GM19372 (cell line): Measurements from ENCODE around the gene COPG1.

Experiments used
- ATAC-seq: cut with Tn5 transposase; IDR thresholded peaks from one replicate; pipeline ENCODE4 v1.9.1; 2021; ENCODE audit warnings: mild to moderate bottlenecking, low read depth, moderate library complexity; ENCODE audit not compliant: unreplicated experiment

COPG1 gene

DNA sequence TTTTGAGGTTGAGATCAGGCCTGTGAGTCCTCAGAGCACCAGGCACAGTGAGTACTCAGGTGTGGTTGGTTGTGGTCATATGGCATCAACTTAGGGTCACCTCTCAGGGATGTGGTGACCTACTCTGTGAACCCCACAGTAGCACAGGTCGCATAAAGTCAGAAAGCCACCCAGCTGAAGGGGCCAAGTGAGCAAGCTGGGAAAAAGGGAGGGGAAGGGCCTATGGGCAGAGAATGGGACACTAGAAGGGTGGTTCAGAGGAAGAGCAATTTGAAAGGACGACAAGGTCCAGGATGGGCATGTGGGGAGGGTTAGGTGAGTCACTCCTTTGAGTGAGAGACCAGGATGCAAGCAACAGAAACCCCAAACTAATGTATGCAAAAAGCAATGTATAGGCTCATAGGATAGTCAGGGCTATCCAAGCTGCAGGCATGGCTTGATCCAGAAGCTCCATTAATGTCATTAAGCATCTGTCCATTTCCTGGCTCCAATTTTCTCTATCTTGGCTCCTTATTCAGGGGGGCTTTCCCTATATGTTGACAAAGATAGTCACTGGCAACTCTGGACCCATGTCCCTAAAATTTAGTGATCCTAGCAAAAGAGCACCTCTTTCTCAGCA, 62.7 kb downstream of the COPG1 start:
- no peak for ATAC-seq

GRCh38 chr3:129312671-129313414, 63.4 kb downstream of the COPG1 start:
- ATAC-seq, result no peak

GRCh38 chr3:129313415-129313664, 63.9 kb downstream of the COPG1 start:
- no peak for ATAC-seq

DNA sequence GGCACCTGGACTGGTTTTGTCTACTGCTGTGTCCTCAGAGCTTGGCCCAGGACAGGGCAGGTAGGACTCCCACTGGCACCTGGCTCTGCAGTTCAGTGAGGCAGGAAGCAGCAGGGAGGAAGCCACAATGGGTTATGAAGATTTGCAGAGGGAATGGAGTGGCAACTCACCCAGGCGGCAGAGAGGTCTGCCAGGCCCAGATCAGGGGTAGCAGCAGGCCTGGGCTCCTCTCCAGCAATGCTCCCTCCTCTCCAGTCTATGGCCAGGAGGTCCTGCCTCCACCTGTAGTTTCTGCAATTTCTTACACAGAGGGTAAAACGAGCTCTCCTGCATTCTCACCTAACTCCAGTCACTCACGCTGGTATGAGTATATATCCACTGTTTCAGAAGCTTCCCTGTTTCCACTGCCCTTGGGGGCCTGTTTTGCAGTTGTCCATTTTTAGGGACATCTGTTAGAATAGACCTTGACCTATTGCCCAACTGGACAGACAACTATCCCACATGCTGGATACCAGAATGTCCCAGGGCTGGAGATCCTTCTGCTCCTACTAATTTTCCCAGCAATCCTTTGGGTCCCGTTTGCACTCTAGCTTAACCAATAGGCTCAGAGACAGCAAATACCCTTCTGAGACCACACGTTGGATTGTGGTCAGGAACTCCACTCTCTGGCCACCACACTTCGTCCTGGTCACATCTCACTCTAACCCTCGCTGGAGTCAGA, 64.4 kb downstream of the COPG1 start:
- no peak for ATAC-seq

GRCh38 chr3:129314386-129315222, 65.2 kb downstream of the COPG1 start:
- no peak for ATAC-seq

GRCh38 chr3:129315223-129315997, 66.0 kb downstream of the COPG1 start:
- ATAC-seq, result no peak

DNA sequence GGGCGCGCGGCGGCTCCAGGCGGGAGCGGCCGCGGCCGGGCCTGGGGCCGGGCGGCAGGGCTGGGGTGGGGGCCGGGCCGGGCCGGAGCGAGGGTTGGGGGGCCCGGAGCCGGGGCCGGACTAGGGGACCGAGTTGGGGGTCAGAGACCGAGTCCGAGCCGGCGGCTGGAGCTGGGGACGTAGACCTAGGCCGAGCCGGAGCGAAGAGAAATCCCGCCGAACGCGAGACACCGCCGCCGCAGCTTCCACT, 66.5 kb downstream of the COPG1 start:
- ATAC-seq, result no peak

- peak; percentile 39 for ATAC-seq
These were observed 67.0 kb downstream of the COPG1 start for GRCh38 chr3:129316248-129317013.

- ATAC-seq, result no peak
These were observed 67.8 kb downstream of the COPG1 start for GRCh38 chr3:129317014-129317771.

GRCh38 chr3:129317848-129318247, 68.4 kb downstream of the COPG1 start:
- no peak for ATAC-seq

GRCh38 chr3:129318921-129319320, 69.5 kb downstream of the COPG1 start:
- ATAC-seq, result no peak

DNA sequence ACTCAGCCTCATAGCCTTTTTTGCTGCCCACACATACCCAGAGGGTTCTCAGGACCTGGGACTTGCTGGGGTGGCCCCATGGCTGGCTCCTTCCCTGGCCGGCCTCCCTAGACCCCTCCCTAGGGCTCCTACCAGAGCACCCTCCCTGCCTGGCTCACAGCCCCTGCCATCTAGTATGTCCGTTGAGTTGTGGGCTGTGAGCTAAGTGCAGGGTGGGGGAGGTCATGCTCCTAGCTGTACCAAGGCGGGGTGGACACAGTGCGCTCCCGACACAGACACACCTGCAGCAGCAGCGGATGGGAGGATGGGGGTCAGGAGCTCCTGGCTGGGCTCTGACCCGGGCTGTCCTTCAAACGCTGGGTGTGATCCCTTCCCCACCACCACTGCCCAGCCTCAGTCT, 70.9 kb downstream of the COPG1 start:
- no peak for ATAC-seq

DNA sequence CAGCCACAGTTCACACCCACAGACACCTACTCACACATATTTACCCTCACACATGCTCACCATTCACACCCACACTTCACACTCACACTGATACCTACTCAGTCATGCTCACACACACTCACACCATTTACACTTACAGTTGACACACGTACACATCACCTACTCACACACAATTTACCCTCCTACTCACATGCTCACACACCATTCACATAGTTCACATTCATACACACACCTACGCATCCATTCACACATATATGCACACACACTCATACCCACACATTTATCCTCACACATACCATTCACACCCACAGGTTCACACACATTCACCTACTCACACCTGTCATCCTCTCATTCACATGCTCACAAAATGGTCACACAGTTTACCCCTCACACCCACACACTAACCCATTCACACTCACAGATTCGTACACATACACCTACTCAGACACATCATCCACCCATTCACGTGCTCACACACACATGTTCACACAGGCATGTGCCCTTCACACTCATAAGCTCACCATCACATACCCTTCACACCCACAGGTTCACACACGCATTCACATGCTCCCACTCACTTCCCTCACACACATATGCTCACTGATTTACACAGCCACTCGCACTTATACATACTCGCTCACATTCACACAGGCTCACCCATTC, 71.5 kb downstream of the COPG1 start:
- no peak for ATAC-seq

GRCh38 chr3:129321887-129322286, 72.5 kb downstream of the COPG1 start:
- ATAC-seq, result no peak

DNA sequence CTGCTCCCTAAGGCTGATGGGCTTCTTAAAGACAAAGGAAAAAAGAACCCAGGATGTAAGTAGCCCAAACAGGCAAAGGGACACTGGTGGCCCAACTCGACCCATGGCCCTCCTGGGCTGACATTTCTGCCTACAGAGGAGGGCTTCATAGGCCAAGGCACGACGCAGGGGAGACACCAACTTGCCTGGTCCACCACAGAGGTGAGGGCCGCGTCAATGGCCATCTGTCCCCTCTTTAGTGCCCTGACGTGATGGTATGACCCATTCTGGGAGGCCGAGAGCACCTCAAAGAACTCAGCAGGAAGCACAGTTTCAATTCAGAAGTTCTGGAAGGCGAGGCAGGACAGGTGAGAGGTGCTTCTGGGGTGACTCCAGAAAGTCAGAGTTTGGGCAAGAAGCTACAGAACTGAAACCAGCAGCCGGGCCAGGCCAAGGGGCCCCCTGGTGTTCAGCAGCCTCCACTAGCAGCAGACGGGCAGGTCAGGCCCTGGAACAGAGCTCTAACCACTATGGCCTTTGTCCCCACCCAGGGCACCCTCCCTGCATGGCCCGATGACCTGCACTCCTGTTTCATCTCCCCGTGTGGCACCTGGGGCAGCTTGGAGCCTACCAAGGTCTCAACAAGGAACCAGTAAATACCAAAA, 74.4 kb downstream of the COPG1 start:
- ATAC-seq, result no peak

- ATAC-seq, result no peak
These were observed 75.4 kb downstream of the COPG1 start for GRCh38 chr3:129324855-129325254.

DNA sequence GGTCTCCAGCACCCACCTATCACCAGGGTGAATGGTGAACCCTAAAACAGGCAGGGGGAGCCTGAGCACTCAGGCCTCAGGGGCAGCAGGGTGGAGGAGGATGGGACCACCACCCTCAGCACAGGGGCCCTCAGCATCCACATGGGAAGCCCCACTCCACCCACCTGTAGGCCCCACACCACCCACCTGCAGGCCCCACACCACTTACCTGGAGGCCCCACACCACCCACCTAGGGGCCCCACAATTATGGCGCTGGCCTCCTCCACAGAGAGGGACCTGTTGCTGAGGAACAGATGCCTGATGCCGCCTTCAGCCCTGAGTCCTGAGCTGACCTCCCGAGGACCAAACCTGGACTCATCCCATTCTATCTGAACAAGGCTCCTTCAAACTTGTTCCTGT, 76.0 kb downstream of the COPG1 start:
- ATAC-seq, result no peak

DNA sequence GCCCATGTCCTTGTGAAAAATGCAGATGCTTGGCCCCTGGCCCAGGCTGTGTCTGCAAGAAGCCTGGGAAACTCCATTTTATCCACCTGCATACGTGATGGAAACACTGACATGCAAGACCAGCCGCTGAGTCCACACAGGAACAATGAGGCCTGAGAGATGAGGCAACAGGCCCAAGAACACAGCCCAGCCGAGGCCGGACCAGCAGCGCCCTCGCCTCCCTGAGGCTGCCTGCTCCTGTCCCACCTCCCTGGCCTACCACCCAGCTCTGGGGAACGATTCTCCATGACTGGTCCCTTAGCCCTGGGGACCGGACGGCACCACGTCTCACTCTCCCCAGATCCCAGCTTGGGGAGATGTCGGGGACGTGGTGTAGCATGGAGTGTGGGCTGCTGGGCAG, 76.7 kb downstream of the COPG1 start:
- ATAC-seq, result no peak
